GM12878 (cell line): ENCODE measurements around the gene CSRP1. TPM values are rescaled to one million over a fixed set of nuclear protein-coding genes. Genes with fewer than 3 reads are reported as not detected.
A peak's percentile ranks its signal among the peaks of the same experiment; 100 is the strongest.

ENCODE experiments used
- ATF3 ChIP-seq: IDR thresholded peaks from 2 replicates; pipeline ENCODE4 v1.6.1; 2011; ENCODE audit warnings: low read depth, mild to moderate bottlenecking, low read length, moderate library complexity, borderline replicate concordance; ENCODE audit errors: extremely low read depth
- CEBPB ChIP-seq, 2 experiments: fragments of 150-350 bp in 1 of 2; IDR thresholded peaks; 2 replicates each; pipeline ENCODE4 v1.6.1; 2012 to 2014; ENCODE audit warnings: low read depth in 2 of 2, low read length in 2 of 2, borderline replicate concordance in 1 of 2, inconsistent platforms in 1 of 2
- EZH2 ChIP-seq: IDR thresholded peaks from 2 replicates; pipeline ENCODE4 v1.6.1; 2012; ENCODE audit warnings: low read depth, mild to moderate bottlenecking, control low read depth, inconsistent platforms, low read length, borderline replicate concordance; ENCODE audit not compliant: control insufficient read depth
- FOXM1 ChIP-seq: IDR thresholded peaks from 2 replicates; pipeline ENCODE4 v1.6.1; 2012; ENCODE audit warnings: low read depth, mild to moderate bottlenecking, inconsistent platforms, low read length, moderate library complexity
- HSF1 ChIP-seq: fragments of 150-350 bp; IDR thresholded peaks from 2 replicates; pipeline ENCODE4 v1.6.1; 2014; ENCODE audit warnings: mild to moderate bottlenecking, low read depth, low read length
- KAT2A ChIP-seq: conservative IDR thresholded peaks from 2 replicates; pipeline ENCODE4 v1.6.1; 2011; ENCODE audit warnings: low read depth, low read length; ENCODE audit not compliant: control insufficient read depth
- MEF2A ChIP-seq: IDR thresholded peaks from 2 replicates; pipeline ENCODE4 v1.6.1; 2011; ENCODE audit warnings: low read depth, mild to moderate bottlenecking, low read length, moderate library complexity; ENCODE audit not compliant: insufficient read depth
- MLLT1 ChIP-seq: fragments of 450-650 bp; IDR thresholded peaks from 2 replicates; pipeline ENCODE4 v1.6.1; 2016; ENCODE audit warnings: mild to moderate bottlenecking
- NKRF ChIP-seq: fragments of 450-650 bp; conservative IDR thresholded peaks from 2 replicates; pipeline ENCODE4 v1.6.1; 2017; ENCODE audit warnings: mild to moderate bottlenecking, moderate library complexity
- PML ChIP-seq: IDR thresholded peaks from 2 replicates; pipeline ENCODE4 v1.6.1; 2012; ENCODE audit warnings: low read length, inconsistent platforms
- RELB ChIP-seq: fragments of 450-650 bp; IDR thresholded peaks from 2 replicates; pipeline ENCODE4 v1.6.1; 2017; ENCODE audit warnings: low read depth, mild to moderate bottlenecking, moderate library complexity
- RFX5 ChIP-seq: IDR thresholded peaks from 2 replicates; pipeline ENCODE4 v1.6.1; 2011; ENCODE audit warnings: low read depth, low read length, improper control_type of control experiment
- SKIL ChIP-seq: fragments of 450-650 bp; IDR thresholded peaks from 2 replicates; pipeline ENCODE4 v1.6.1; 2017; ENCODE audit warnings: mild to moderate bottlenecking, low read depth, inconsistent platforms; ENCODE audit not compliant: poor library complexity, severe bottlenecking
- USF1 ChIP-seq: IDR thresholded peaks from 2 replicates; pipeline ENCODE4 v1.6.1; 2011; ENCODE audit warnings: borderline replicate concordance, low read depth, mild to moderate bottlenecking, moderate library complexity, mixed read lengths, low read length; ENCODE audit not compliant: insufficient read depth; ENCODE audit errors: extremely low read length
- ZBED1 ChIP-seq: IDR thresholded peaks from 2 replicates; pipeline ENCODE4 v1.6.1; 2016; ENCODE audit warnings: borderline replicate concordance
- ZNF384 ChIP-seq: IDR thresholded peaks from 2 replicates; pipeline ENCODE4 v1.6.1; 2012; ENCODE audit warnings: low read depth, mild to moderate bottlenecking, low read length, improper control_type of control experiment, borderline replicate concordance
- ZZZ3 ChIP-seq: IDR thresholded peaks from 2 replicates; pipeline ENCODE4 v1.6.1; 2011; ENCODE audit warnings: low read depth; ENCODE audit not compliant: control insufficient read depth, insufficient read length
- polyA plus RNA-seq, 11 experiments: library from polyadenylated mRNA; depleted of rRNA in 4 of 11; unstranded in 6 of 11; stranded (reverse) in 5 of 11; fragments of >200 nt; fragmentation: Nextera tagmentation in 4 of 11; fragmentation: Illumina TruSeq in 1 of 11; extraction: Ambion mirVana in 4 of 11; extraction: Trizol in 1 of 11; gene quantifications; 1 replicate in 1 of 11; 2 replicates in 10 of 11; pipeline versions ENCODE4 v1.2.1 to v1.2.3, GENCODE V29; 2011 to 2016; ENCODE audit warnings: inconsistent platforms in 2 of 11, missing spikeins in 2 of 11, low read depth in 1 of 11
- total RNA-seq, 4 experiments: library from RNA; depleted of rRNA in 3 of 4; stranded (reverse); fragments of >200 nt in 3 of 4; fragmentation: Illumina TruSeq in 1 of 4; extraction: Trizol in 1 of 4; gene quantifications; 2 replicates each; pipeline versions ENCODE4 v1.2.1 to v1.2.3, GENCODE V29; 2013 to 2021

Gene CSRP1
- total and polyA plus RNA-seq, 10 of the 15 experiments (the other 5 are each of a cell fraction or from before 2014, with no cell fraction given): 23.4 to 99.2 (median 80.7) TPM

- TF ChIP-seq NKRF (no peak), ZBED1 (no peak), KAT2A (no peak), ZNF384 (no peak), FOXM1 (no peak), USF1 (no peak), RELB (no peak), MEF2A (no peak), MLLT1 (no peak), SKIL (no peak), PML (no peak), RFX5 (no peak), ZZZ3 (no peak), CEBPB (IDR thresholded peaks at IDR 0.05; ENCODE audit: borderline replicate concordance in 1 of 2, low read depth in 2 of 2, low read length in 2 of 2) (no peak), EZH2 (peak; percentile 95; the same call in 1 of the 2 replicates), HSF1 (no peak), ATF3 (no peak)
Observed at GRCh38 chr1:201538612-201539551, 32.0 kb upstream of the CSRP1 start, which contains the start of gene NAV1 (continued).
